Common myeloid progenitor, CD34-positive (primary cell): Measurements from ENCODE around the gene HEATR9.

Experiments
- CTCF ChIA-PET: fragments of 350-600 bp; sonication (Branson Sonifier 250); formaldehyde crosslinking; loops from one replicate; lab custom pipeline; 2021; ENCODE audit warnings: antibody characterized with exemption; lab: Charles Lee
- POLR2A ChIA-PET: fragments of 350-600 bp; sonication (Branson Sonifier 250); formaldehyde crosslinking; loops from one replicate; lab custom pipeline; 2021; ENCODE audit warnings: antibody characterized with exemption; lab: Charles Lee
- DNase-seq, 3 donors: peaks; one replicate each; pipeline versions ENCODE4 v3.0.0 to v3.0.0-alpha.2; 2013
- H3K27ac ChIP-seq, 2 experiments: 1 replicate in 1 of 2; 2 replicates in 1 of 2; pipeline ENCODE4 v1.7.0; 2013; ENCODE audit warnings: inconsistent platforms in 2 of 2, low read length in 2 of 2, mild to moderate bottlenecking in 2 of 2, low read depth in 1 of 2, moderate library complexity in 1 of 2; ENCODE audit not compliant: severe bottlenecking in 2 of 2, insufficient read depth in 1 of 2, poor library complexity in 1 of 2
- H3K27me3 ChIP-seq, 5 experiments: replicated peaks in 2 of 5; 1 replicate in 3 of 5; 2 replicates in 2 of 5; pipeline versions ENCODE4 v1.6.1 to v1.7.0; 2013; ENCODE audit warnings: low read length in 4 of 5, mild to moderate bottlenecking in 2 of 5, moderate library complexity in 2 of 5, inconsistent platforms in 1 of 5; ENCODE audit not compliant: insufficient read depth in 5 of 5, control insufficient read depth in 4 of 5
- H3K36me3 ChIP-seq, 4 experiments: 1 replicate in 2 of 4; 2 replicates in 2 of 4; pipeline versions ENCODE4 v1.6.1 to v1.7.0; 2013; ENCODE audit warnings: low read length in 3 of 4, control low read depth in 1 of 4, mild to moderate bottlenecking in 1 of 4; ENCODE audit not compliant: control insufficient read depth in 4 of 4, insufficient read depth in 4 of 4
- H3K4me1 ChIP-seq, 4 experiments: 1 replicate in 3 of 4; 2 replicates in 1 of 4; pipeline versions ENCODE4 v1.6.1 to v1.7.1; 2013; ENCODE audit warnings: low read length in 3 of 4, mild to moderate bottlenecking in 3 of 4, control low read depth in 1 of 4, inconsistent platforms in 1 of 4, moderate library complexity in 1 of 4; ENCODE audit not compliant: control insufficient read depth in 4 of 4, insufficient read depth in 4 of 4; ENCODE audit errors: control extremely low read depth in 1 of 4
- H3K4me3 ChIP-seq, 7 experiments: 1 replicate in 4 of 7; 2 replicates in 3 of 7; pipeline versions ENCODE4 v1.5.1 to v1.7.0; 2013; ENCODE audit warnings: mild to moderate bottlenecking in 7 of 7, low read length in 6 of 7, moderate library complexity in 6 of 7, inconsistent platforms in 2 of 7, low read depth in 2 of 7, control low read depth in 1 of 7; ENCODE audit not compliant: insufficient read depth in 4 of 7, control insufficient read depth in 1 of 7; ENCODE audit errors: extremely low read depth in 1 of 7
- H3K9me3 ChIP-seq, 5 experiments: 1 replicate in 4 of 5; 2 replicates in 1 of 5; pipeline versions ENCODE4 v1.6.1 to v1.7.1; 2013; ENCODE audit warnings: low read length in 4 of 5, mild to moderate bottlenecking in 2 of 5, inconsistent platforms in 1 of 5, low read depth in 1 of 5, moderate library complexity in 1 of 5; ENCODE audit not compliant: control insufficient read depth in 4 of 5, insufficient read depth in 2 of 5; ENCODE audit errors: control extremely low read depth in 1 of 5
- whole genome bisulfite sequencing: methylation state at CpG from one replicate; pipeline ENCODE4 v1.1.5; 2013; ENCODE audit not compliant: insufficient coverage; 5-methylcytosine and 5-hydroxymethylcytosine counted together

HEATR9 gene

DNA sequence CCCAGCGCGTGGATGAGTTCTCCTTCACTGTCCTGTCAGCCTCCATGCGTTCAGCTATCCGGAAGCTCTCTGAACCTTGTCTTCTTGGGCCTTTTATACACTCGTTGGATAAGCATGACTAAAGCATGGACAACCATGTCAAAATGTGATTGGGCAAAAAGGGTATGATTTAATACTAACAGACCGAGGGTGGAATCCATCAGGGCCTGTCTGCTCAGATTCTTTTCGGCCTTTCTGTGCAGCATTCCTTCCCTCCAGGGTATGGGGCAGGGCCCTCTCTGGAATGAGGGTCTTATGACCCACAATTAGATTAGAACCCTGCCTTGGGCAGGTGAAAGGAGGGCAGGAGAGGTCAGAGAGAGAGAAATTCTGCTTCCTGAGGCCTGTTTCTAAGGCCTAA, 25.5 kb upstream of the HEATR9 start:
- Histone ChIP-seq H3K36me3 (no peaks in the 10 kb centered on the region), H3K4me3 (no peak overlapping the region), H3K9me3 (no peaks in the 10 kb centered on the region), H3K27ac (no peak overlapping the region), H3K27me3 (no peaks in the 10 kb centered on the region), H3K4me1 (peaks cover 4 to 41% (median 34%) of the 10 kb centered on the region in 4 experiments)
- ChIA-PET CTCF (interaction anchor here (1.2 kb wide), 1 partner anchor 17 kb away, joined by 3 read pairs; no protein-coding TSS in a partner anchor), POLR2A (no interaction called here)
- 100% methylated on average over 7 of the region's 7 CpGs for WGBS
- no peak for DNase-seq

DNA sequence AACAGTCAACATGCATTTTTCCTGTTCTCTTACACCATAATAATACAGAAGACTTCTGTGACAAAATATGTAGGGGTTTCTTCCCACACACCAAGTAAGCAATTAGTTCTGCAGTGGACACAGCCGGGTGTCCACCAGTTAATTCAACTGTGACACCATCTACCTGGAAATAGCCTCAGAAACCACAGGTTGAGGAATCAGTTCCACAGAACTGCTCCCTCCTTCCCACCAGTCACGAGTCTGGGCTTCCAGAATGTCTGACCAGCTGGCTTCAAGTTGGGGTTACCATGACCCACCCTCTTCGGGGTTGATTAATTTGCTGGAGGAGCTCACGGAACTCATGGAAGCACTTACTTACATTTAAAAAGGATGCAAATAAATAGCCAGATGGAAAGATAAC, 25.1 kb upstream of the HEATR9 start:
- Histone ChIP-seq H3K4me1 (peaks cover 4 to 36% (median 30%) of the 10 kb centered on the region in 4 experiments), H3K27ac (no peak overlapping the region), H3K36me3 (no peaks in the 10 kb centered on the region), H3K27me3 (no peaks in the 10 kb centered on the region), H3K4me3 (no peak overlapping the region), H3K9me3 (no peaks in the 10 kb centered on the region)
- CTCF ChIA-PET = interaction anchor here (1.2 kb wide), 1 partner anchor 18 kb away, joined by 3 read pairs; no protein-coding TSS in a partner anchor
- POLR2A ChIA-PET = no interaction called here
- WGBS = 96% methylated on average over 4 of the region's 4 CpGs
- DNase-seq = no peak

DNA sequence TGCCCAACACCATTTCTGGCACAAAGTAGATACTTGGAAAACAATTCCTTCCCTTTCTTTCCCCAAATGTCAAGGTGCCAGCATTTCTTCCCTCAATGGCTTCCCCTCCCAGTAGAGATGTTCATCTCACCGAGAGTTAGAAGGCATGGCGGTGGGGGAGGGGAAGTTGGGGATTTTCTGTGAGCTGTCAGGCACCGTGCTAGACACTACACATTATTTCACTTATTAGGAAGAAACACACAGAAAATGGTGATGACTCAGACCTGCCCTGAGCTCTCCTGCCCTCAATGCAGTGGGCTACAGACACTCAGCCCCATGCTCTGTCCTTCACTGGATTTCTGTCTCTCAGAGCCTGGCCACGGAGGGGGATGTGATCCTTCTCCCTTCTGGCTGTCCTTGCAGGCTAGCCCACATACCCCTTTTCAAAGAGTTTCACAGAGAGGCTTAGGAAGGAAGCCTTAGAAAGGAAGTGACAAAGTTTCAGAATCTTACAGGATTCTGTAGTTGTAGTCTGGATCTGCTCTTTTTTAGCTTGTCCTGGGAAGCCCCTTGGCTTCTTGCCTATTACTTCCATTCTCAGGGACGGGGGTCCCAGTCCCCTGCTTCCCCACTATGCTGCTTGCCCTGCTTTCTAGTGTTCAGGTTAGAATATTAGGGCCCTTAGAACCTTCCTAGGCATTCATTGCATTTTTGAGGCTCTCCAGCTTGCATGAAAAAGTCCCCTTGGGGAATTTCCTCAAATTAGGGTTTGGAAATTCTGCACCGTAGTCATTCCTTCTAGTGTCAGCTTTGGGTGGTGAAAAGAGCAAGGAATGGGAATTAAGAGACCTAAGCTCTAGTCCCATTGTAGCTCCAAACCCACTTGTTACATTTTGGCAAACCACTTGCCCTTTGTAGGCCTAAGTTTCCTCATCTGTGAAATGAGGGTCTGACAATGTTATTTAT, 23.7 kb upstream of the HEATR9 start:
- Histone ChIP-seq H3K9me3 (no peaks in the 10 kb centered on the region), H3K4me3 (no peak overlapping the region), H3K27ac (no peak overlapping the region), H3K27me3 (no peaks in the 10 kb centered on the region), H3K4me1 (peaks cover 4 to 26% (median 22%) of the 10 kb centered on the region in 4 experiments), H3K36me3 (no peaks in the 10 kb centered on the region)
- 72% methylated on average over 2 of the region's 6 CpGs for WGBS
- CTCF ChIA-PET = interaction anchor here (1.0 to 1.2 kb wide), 2 partner anchors 13 to 66 kb away, joined by 3 read pairs; no protein-coding TSS in a partner anchor
- POLR2A ChIA-PET = no interaction called here
- peak in 1 of 3 donors; percentile 21 for DNase-seq

DNA sequence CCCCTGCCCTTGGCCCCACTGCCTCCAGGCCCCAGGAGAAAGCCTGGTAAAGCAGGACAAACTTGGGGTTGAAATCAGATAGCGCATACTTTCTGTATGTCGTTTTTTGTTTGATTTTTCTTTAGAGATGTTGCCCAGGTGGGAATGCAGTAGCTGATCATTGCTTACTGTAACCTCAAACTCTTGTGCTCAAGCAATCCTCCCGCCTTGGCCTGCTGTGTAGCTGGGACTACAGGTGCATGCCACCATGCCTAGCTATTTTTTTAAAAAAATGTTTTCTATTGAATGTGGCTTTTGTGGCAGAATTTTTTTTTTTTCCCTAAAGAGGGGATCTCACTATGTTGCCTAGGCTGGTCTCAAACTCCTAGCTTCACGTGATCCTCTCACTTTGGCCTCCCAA, 22.6 kb upstream of the HEATR9 start:
- DNase-seq = no peak
- Histone ChIP-seq H3K4me3 (no peak overlapping the region), H3K27ac (no peak overlapping the region), H3K27me3 (no peaks in the 10 kb centered on the region), H3K36me3 (no peaks in the 10 kb centered on the region), H3K9me3 (no peaks in the 10 kb centered on the region), H3K4me1 (peaks cover 4 to 21% (median 17%) of the 10 kb centered on the region in 4 experiments)
- ChIA-PET CTCF (interaction anchor here (0.6 kb wide), 1 partner anchor 147 kb away, joined by 3 read pairs; no protein-coding TSS in a partner anchor), POLR2A (interaction anchor here (0.6 kb wide), 3 partner anchors 28 to 1353 kb away, joined by 3 to 5 read pairs (median 5); no protein-coding TSS in a partner anchor)
- 95% methylated on average over 2 of the region's 4 CpGs for WGBS

DNA sequence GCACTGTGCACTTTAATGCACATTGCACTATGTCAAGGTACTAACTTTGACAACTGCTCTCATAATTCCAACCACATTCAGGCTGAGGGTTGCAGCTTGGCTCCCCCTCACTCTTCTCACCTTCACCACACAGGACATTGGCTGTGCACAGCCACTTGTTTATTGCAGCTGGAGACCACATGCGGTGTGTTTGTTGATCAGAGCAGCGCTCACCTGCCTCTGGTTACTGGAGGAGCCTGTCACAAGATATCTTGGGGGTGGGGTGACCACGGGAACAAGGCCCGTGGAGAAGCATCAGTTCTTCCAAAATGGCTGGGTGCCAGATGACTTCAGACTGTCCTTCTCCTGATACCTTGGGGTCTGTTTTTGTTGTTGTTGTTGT, 22.1 kb upstream of the HEATR9 start:
- no peak for DNase-seq
- POLR2A ChIA-PET = interaction anchor here (0.6 kb wide), 3 partner anchors 27 to 1353 kb away, joined by 3 to 5 read pairs (median 5); no protein-coding TSS in a partner anchor
- CTCF ChIA-PET = interaction anchor here (0.6 kb wide), 1 partner anchor 147 kb away, joined by 3 read pairs; no protein-coding TSS in a partner anchor

DNA sequence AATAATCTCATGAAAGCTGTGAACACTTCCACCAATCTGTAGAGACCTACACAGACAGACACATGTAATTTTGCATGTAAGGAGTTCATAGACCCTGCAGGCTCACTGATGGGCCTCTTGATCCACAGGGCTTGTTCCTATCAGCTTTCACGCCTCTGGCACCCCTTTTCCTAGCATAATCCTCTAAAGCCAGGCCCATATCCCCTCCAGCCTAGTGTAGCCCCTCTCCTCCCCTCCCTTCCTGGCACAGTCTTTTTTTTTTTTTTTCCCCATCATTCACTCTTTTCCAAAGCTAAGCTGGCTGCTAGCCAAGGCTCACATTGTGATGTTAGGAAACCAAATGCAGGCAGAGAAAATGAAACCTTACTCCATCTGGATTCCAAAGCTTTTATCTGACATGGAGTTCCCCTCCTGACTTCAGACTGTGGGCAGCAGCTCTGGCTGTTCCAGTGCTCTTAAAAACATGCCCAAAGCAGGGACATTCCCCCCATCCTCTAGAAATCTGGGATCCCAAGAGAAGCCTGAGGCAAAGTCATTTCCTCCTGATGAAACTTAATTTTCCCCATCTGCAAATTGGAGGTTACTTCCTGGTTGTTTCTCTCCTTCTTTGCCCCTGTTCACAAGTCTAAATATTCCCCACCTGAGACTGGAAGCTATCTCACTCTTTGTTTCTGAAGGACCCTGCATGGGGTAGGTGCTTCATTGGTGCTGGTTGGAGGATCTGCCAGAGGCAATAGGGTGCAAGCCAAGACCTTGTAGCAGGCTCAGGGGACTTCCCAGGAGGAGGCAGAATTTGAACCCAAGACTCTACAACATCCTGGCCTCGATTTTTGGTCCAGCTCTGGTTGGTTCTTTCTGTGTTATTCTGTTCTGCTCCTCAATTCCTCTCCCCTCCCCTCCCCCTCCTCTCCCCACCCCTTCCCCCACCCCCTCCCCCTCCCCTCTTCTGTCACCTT, 21.4 kb upstream of the HEATR9 start:
- no CpG with 5 or more reads among the region's 2 CpGs for WGBS
- no peaks in the 10 kb centered on the region for H3K9me3 ChIP-seq
- ChIA-PET CTCF (interaction anchor here (1.7 kb wide), 1 partner anchor 42 kb away, joined by 4 read pairs; no protein-coding TSS in a partner anchor), POLR2A (interaction anchor here (0.8 kb wide), 1 partner anchor 242 kb away, joined by 3 read pairs; no protein-coding TSS in a partner anchor)
- no peak overlapping the region for H3K27ac ChIP-seq
- H3K4me1 ChIP-seq = peaks cover 0 to 9% (median 5%) of the 10 kb centered on the region in 4 experiments
- H3K27me3 ChIP-seq = no peaks in the 10 kb centered on the region
- DNase-seq = no peak
- H3K36me3 ChIP-seq = no peaks in the 10 kb centered on the region
- H3K4me3 ChIP-seq = no peak overlapping the region

More for the DNA sequence above, 22.1 kb upstream of the HEATR9 start:
- H3K27me3 ChIP-seq = no peaks in the 10 kb centered on the region
- H3K4me3 ChIP-seq = no peak overlapping the region
- H3K4me1 ChIP-seq = peaks cover 4 to 16% (median 12%) of the 10 kb centered on the region in 4 experiments
- no peak overlapping the region for H3K27ac ChIP-seq
- 81% methylated on average over 4 of the region's 4 CpGs for WGBS
- H3K36me3 ChIP-seq = no peaks in the 10 kb centered on the region
- no peaks in the 10 kb centered on the region for H3K9me3 ChIP-seq
